PFSK-1 (cell line): Measurements from ENCODE around the gene NET1.

Experiments used
- POLR2AphosphoS5 ChIP-seq: IDR thresholded peaks from 2 replicates; pipeline ENCODE4 v1.6.1; 2012; ENCODE audit warnings: low read depth, mild to moderate bottlenecking, control low read depth, low read length, moderate library complexity
- TAF1 ChIP-seq: IDR thresholded peaks from 2 replicates; pipeline ENCODE4 v1.6.1; 2012; ENCODE audit warnings: low read length, control low read depth, borderline replicate concordance; ENCODE audit not compliant: insufficient read depth
- TF ChIP-seq, protein P1 (sequence below), 2 experiments: IDR thresholded peaks; 2 replicates each; pipeline versions ENCODE4 v1.6.1 to v1.8.0; 2011 to 2012; ENCODE audit warnings: low read depth in 2 of 2, low read length in 2 of 2, control low read depth in 1 of 2, inconsistent platforms in 1 of 2, mild to moderate bottlenecking in 1 of 2, moderate library complexity in 1 of 2; ENCODE audit not compliant: insufficient read depth in 1 of 2

DNA sequence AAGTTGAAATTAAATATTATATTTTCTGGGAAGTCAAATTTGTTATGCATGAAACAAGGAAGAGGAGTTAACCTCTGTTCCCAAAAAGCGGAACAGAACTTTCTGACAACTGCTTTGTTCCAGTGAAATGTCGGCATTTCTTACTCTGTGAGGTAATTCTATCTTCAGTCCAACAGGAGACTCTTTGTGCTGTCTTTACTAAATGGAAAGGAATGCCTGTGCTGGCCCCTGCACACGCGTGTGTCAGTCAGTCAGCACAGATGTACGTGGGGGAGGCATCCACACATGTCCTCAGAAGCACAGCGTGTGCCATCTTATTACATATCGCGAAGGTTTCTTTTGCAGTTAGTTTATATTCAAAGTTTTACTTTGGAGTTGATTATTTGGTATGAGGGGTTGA lies 37.5 kb downstream of the NET1 start:
- TF ChIP-seq, protein P1, sequence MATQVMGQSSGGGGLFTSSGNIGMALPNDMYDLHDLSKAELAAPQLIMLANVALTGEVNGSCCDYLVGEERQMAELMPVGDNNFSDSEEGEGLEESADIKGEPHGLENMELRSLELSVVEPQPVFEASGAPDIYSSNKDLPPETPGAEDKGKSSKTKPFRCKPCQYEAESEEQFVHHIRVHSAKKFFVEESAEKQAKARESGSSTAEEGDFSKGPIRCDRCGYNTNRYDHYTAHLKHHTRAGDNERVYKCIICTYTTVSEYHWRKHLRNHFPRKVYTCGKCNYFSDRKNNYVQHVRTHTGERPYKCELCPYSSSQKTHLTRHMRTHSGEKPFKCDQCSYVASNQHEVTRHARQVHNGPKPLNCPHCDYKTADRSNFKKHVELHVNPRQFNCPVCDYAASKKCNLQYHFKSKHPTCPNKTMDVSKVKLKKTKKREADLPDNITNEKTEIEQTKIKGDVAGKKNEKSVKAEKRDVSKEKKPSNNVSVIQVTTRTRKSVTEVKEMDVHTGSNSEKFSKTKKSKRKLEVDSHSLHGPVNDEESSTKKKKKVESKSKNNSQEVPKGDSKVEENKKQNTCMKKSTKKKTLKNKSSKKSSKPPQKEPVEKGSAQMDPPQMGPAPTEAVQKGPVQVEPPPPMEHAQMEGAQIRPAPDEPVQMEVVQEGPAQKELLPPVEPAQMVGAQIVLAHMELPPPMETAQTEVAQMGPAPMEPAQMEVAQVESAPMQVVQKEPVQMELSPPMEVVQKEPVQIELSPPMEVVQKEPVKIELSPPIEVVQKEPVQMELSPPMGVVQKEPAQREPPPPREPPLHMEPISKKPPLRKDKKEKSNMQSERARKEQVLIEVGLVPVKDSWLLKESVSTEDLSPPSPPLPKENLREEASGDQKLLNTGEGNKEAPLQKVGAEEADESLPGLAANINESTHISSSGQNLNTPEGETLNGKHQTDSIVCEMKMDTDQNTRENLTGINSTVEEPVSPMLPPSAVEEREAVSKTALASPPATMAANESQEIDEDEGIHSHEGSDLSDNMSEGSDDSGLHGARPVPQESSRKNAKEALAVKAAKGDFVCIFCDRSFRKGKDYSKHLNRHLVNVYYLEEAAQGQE (IDR thresholded peaks at IDR 0.05; ENCODE audit: insufficient read depth in 1 of 2, low read depth in 2 of 2, low read length in 2 of 2), result no peak
- no peak for TF ChIP-seq POLR2AphosphoS5
- no peak for TF ChIP-seq TAF1
